ENCODE measurements around the gene PEPD.

The PEPD gene

GRCh38 chr19:33510462-33511194 lies 11.0 kb downstream of the PEPD start:
- DNase-seq: no peak

GRCh38 chr19:33509774-33510173 lies 11.8 kb downstream of the PEPD start:
- DNase-seq: no peak

GRCh38 chr19:33508941-33509614 lies 12.5 kb downstream of the PEPD start:
- DNase-seq: no peak

- no peak for DNase-seq
Observed at GRCh38 chr19:33508431-33508830, 13.2 kb downstream of the PEPD start.

- no peak for DNase-seq
Observed at GRCh38 chr19:33508009-33508408, 13.6 kb downstream of the PEPD start.

GRCh38 chr19:33507021-33507956 lies 14.3 kb downstream of the PEPD start:
- DNase-seq: no peak

GRCh38 chr19:33506498-33506897 lies 15.1 kb downstream of the PEPD start:
- no peak for DNase-seq

GRCh38 chr19:33505823-33506222 lies 15.8 kb downstream of the PEPD start:
- no peak for DNase-seq

GRCh38 chr19:33505148-33505547 lies 16.4 kb downstream of the PEPD start:
- no peak for DNase-seq

GRCh38 chr19:33504058-33504444 lies 17.5 kb downstream of the PEPD start:
- DNase-seq: no peak

- no peak for DNase-seq
Observed at GRCh38 chr19:33503433-33504057, 18.0 kb downstream of the PEPD start.

- no peak for DNase-seq
Observed at GRCh38 chr19:33503030-33503429, 18.6 kb downstream of the PEPD start.

- no peak for DNase-seq
Observed at GRCh38 chr19:33502521-33502920, 19.1 kb downstream of the PEPD start.

GRCh38 chr19:33501693-33502356 lies 19.8 kb downstream of the PEPD start:
- DNase-seq: no peak

GRCh38 chr19:33500991-33501390 lies 20.6 kb downstream of the PEPD start:
- no peak for DNase-seq

GRCh38 chr19:33500586-33500985 lies 21.0 kb downstream of the PEPD start:
- DNase-seq: no peak

GRCh38 chr19:33499671-33500506 lies 21.7 kb downstream of the PEPD start:
- DNase-seq: no peak

GRCh38 chr19:33499248-33499647 lies 22.3 kb downstream of the PEPD start:
- no peak for DNase-seq

GRCh38 chr19:33498391-33499000 lies 23.1 kb downstream of the PEPD start:
- no peak for DNase-seq

- no peak for DNase-seq
Observed at GRCh38 chr19:33497778-33498175, 23.8 kb downstream of the PEPD start.

GRCh38 chr19:33497131-33497777 lies 24.3 kb downstream of the PEPD start:
- DNase-seq: no peak

All from DMS79 treated with DMSO at 0.1 percent for 48 hours (cell line).